ENCODE results near the gene WDR59.

DNA sequence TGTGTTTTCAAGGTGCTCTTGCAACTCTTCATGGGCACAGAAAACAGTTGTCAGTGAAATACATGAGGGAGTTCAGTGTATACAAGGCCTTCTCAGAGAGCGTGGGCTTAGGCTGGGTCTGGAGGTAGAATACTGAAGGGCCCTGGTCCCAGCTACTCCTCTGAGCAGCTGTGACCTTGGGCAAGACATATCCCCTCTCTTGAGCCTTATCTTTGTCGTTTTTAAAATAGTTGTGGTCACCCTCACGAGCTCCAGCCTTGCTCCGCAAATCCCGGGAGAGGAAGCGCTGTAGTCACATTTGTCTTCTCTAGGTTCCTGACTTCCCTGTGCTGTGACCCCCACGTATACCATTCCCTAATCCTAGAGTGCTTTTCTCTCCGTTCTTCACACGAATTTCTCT, 17.6 kb upstream of the WDR59 start:
- TF ChIP-seq, protein P1, sequence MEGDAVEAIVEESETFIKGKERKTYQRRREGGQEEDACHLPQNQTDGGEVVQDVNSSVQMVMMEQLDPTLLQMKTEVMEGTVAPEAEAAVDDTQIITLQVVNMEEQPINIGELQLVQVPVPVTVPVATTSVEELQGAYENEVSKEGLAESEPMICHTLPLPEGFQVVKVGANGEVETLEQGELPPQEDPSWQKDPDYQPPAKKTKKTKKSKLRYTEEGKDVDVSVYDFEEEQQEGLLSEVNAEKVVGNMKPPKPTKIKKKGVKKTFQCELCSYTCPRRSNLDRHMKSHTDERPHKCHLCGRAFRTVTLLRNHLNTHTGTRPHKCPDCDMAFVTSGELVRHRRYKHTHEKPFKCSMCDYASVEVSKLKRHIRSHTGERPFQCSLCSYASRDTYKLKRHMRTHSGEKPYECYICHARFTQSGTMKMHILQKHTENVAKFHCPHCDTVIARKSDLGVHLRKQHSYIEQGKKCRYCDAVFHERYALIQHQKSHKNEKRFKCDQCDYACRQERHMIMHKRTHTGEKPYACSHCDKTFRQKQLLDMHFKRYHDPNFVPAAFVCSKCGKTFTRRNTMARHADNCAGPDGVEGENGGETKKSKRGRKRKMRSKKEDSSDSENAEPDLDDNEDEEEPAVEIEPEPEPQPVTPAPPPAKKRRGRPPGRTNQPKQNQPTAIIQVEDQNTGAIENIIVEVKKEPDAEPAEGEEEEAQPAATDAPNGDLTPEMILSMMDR (conservative IDR thresholded peaks at IDR 0.05; ENCODE audit: low read depth, low read length), result no peak
- no peak for TF ChIP-seq BHLHE40 (IDR thresholded peaks at IDR 0.05; ENCODE audit: low read depth, low read length)
- no peak for TF ChIP-seq SMC3 (IDR thresholded peaks at IDR 0.05; ENCODE audit: low read depth, low read length)
- TF ChIP-seq MAZ (IDR thresholded peaks at IDR 0.05; ENCODE audit: borderline replicate concordance, low read depth, low read length), result no peak
- TF ChIP-seq MXI1 (IDR thresholded peaks at IDR 0.05; ENCODE audit: borderline replicate concordance, low read depth, low read length), result no peak
- no peak for TF ChIP-seq POLR2A (IDR thresholded peaks at IDR 0.05; ENCODE audit: low read depth, low read length)
- TF ChIP-seq RFX5 (IDR thresholded peaks at IDR 0.05; ENCODE audit: low read depth, low read length), result no peak
- no peak for TF ChIP-seq MAFK (IDR thresholded peaks at IDR 0.05; ENCODE audit: low read depth, low read length)

Data from IMR-90 (cell line).